COLO829 (cell line): ENCODE data around the gene RASGRF1.
"Not testable (repeated sequence)": the region's sequence is repeated elsewhere in the genome, so short reads cannot be mapped to it uniquely, and the experiment has no call there.

Experiments used
- DNase-seq: peaks from one replicate; pipeline ENCODE4 v3.0.0; 2012; ENCODE audit warnings: low spot score

Gene RASGRF1

GRCh38 chr15:79008659-79009058, 81.9 kb downstream of the RASGRF1 start:
- DNase-seq, result no peak

GRCh38 chr15:79007066-79007465, 83.5 kb downstream of the RASGRF1 start:
- no peak for DNase-seq

- no peak for DNase-seq
Observed at GRCh38 chr15:79006071-79006470, 84.5 kb downstream of the RASGRF1 start.

GRCh38 chr15:79004336-79004735, 86.2 kb downstream of the RASGRF1 start:
- peak; percentile 54 for DNase-seq

- DNase-seq, result no peak
Observed at GRCh38 chr15:79003896-79004295, 86.7 kb downstream of the RASGRF1 start.

GRCh38 chr15:79003301-79003700, 87.3 kb downstream of the RASGRF1 start:
- DNase-seq, result no peak

- no peak for DNase-seq
Observed at GRCh38 chr15:79002581-79002980, 88.0 kb downstream of the RASGRF1 start.

- no peak for DNase-seq
Observed at GRCh38 chr15:78999636-79000035, 90.9 kb downstream of the RASGRF1 start.

- no peak for DNase-seq
Observed at GRCh38 chr15:78998526-78998925, 92.1 kb downstream of the RASGRF1 start.

GRCh38 chr15:78997981-78998499, 92.5 kb downstream of the RASGRF1 start:
- no peak for DNase-seq

GRCh38 chr15:78996894-78997275, 93.7 kb downstream of the RASGRF1 start:
- no peak for DNase-seq

- DNase-seq, result no peak
Observed at GRCh38 chr15:78995921-78996893, 94.4 kb downstream of the RASGRF1 start.

GRCh38 chr15:78995161-78995560, 95.4 kb downstream of the RASGRF1 start:
- not testable (repeated sequence) for DNase-seq

GRCh38 chr15:78993931-78994530, 96.5 kb downstream of the RASGRF1 start:
- DNase-seq, result no peak

- no peak for DNase-seq
Observed at GRCh38 chr15:78993257-78993930, 97.2 kb downstream of the RASGRF1 start.

GRCh38 chr15:78992416-78993256, 97.9 kb downstream of the RASGRF1 start:
- DNase-seq, result no peak

GRCh38 chr15:78991879-78992278, 98.7 kb downstream of the RASGRF1 start:
- DNase-seq, result no peak

GRCh38 chr15:78991476-78991875, 99.1 kb downstream of the RASGRF1 start:
- DNase-seq, result no peak

- no peak for DNase-seq
Observed at GRCh38 chr15:78990278-78990677, 100.3 kb downstream of the RASGRF1 start.

GRCh38 chr15:78989701-78990240, 100.8 kb downstream of the RASGRF1 start:
- DNase-seq, result no peak

- DNase-seq, result peak; percentile 97
Observed at GRCh38 chr15:78988361-78988911, 102.1 kb downstream of the RASGRF1 start.
